Vagina (tissue), 2 donors: ENCODE data around the gene ARCN1. TPM values are rescaled to one million over a fixed set of nuclear protein-coding genes. Genes with fewer than 3 reads are reported as not detected.
A peak's percentile ranks its signal among the peaks of the same experiment; 100 is the strongest.

Source experiments
- DNase-seq, 2 donors: peaks; one replicate each; pipeline ENCODE4 v3.0.0-alpha.2; 2017; ENCODE audit errors: extremely low spot score in 2 of 2
- H3K27ac ChIP-seq: fragments of 200-600 bp; sonication (generic); one replicate; pipeline ENCODE4 v1.5.1; 2019
- H3K27me3 ChIP-seq: fragments of 200-600 bp; sonication (generic); one replicate; pipeline ENCODE4 v1.5.1; 2019
- H3K36me3 ChIP-seq, 2 donors: fragments of 200-600 bp; sonication (generic); one replicate each; pipeline ENCODE4 v1.5.1; 2017 to 2019
- H3K4me1 ChIP-seq: fragments of 200-600 bp; sonication (generic); one replicate; pipeline ENCODE4 v1.5.1; 2019
- H3K4me3 ChIP-seq, 2 donors: fragments of 200-600 bp; sonication (generic); 1 replicate in 1 of 2; 2 replicates in 1 of 2; pipeline ENCODE4 v1.5.1; 2016 to 2019
- H3K9me3 ChIP-seq: fragments of 200-600 bp; sonication (generic); one replicate; pipeline ENCODE4 v1.5.1; 2019
- CTCF ChIP-seq, 3 experiments: fragments of 450-650 bp in 2 of 3; fragments of 200-600 bp in 1 of 3; sonication (generic) in 1 of 3; IDR thresholded peaks; one replicate each; pipeline ENCODE4 v1.5.1; 2017 to 2019; ENCODE audit warnings: antibody characterized with exemption in 3 of 3, mild to moderate bottlenecking in 2 of 3, moderate library complexity in 2 of 3
- POLR2A ChIP-seq, 2 donors: fragments of 450-650 bp; IDR thresholded peaks; one replicate each; pipeline ENCODE4 v1.6.1; 2017; ENCODE audit warnings: antibody characterized with exemption in 2 of 2, mild to moderate bottlenecking in 2 of 2, moderate library complexity in 2 of 2
- POLR2AphosphoS5 ChIP-seq, 2 donors: sonication (generic); formaldehyde crosslinking; IDR thresholded peaks; one replicate each; pipeline ENCODE4 v1.9.0; 2017; ENCODE audit warnings: antibody characterized with exemption in 2 of 2, mild to moderate bottlenecking in 2 of 2, low read depth in 1 of 2; ENCODE audit not compliant: insufficient read depth in 1 of 2
- intact Hi-C: fragments of 100-400 bp; cut with DNase I; formaldehyde crosslinking; loops from one replicate; pipeline ENCODE4 v1.15.1; 2023
- total RNA-seq: library from RNA; depleted of rRNA; stranded (reverse); fragments of >200 nt; gene quantifications from one replicate; pipeline ENCODE4 v1.2.3, GENCODE V29; 2016

Gene ARCN1
- total RNA-seq, 1 donor from 2014 or later: 78.6 TPM

DNA sequence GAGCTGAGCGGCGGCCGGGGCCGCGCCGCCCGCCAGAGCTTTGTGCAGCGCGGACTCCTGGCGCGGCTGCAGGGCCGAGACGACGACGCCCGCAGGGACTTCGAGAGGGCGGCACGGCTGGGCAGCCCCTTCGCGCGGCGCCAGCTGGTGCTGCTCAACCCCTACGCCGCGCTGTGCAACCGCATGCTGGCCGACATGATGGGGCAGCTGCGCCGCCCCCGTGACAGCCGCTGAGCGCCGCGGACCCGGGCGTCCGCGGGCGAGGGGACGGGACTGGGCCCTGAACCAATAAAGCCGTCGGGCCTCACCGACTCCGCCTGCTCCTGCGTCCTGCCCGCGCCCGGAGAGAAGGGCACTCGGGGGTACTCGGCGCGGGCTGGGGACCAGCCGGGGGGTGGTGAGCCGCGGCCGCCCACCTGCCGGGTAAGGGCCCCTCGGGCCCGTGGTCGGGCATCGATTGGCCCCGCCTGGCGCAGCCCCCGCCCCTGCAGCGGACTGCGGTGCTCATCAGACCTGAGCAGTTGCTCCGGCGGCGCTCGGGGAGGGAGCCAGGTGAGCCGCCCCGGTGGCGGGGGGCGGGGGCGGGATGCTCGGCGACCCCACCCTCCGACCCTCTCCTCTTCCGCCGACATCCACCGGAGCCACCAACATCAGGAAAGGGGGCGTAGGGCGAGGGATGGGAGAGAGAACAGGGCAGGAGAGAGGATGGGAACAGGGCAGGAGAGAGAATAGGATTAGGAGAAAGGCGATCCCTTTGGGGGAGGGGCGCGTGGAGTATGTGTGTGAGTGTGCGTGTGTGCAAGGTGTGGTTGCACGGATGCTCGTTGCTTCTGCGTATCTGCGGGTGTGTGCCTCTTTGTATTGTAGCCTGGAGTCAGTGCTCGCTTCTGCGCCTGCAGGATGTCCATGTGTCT lies 41.3 kb upstream of the ARCN1 start, which contains the start of gene TMEM25:
Gene TMEM25, plus strand, starts transcription at position 510 of the 914 bp plus-strand sequence. CDS start 610 bp downstream, outside the sequence.
- Histone ChIP-seq H3K9me3 (no peaks in the 10 kb centered on the region), H3K4me3 (peak within 1 kb of the TSS; percentile 84 to 86), H3K27me3 (no peaks in the 10 kb centered on the region), H3K27ac (peak within 1 kb of the TSS; percentile 77), H3K4me1 (peaks cover 34% of the 10 kb centered on the region), H3K36me3 (no peaks in the 10 kb centered on the region)
- no peak for DNase-seq
- intact Hi-C loops: no loop called here
- TF ChIP-seq POLR2A (IDR thresholded peaks at IDR 0.05) (no peak), CTCF (IDR thresholded peaks at IDR 0.05) (no peak), POLR2AphosphoS5 (IDR thresholded peaks at IDR 0.05; ENCODE audit: insufficient read depth in 1 of 2, low read depth in 1 of 2) (peak in 1 of 2 donors; percentile 30)

GRCh38 chr11:118531597-118532084 lies 40.6 kb upstream of the ARCN1 start:
- TF ChIP-seq POLR2A (IDR thresholded peaks at IDR 0.05): no peak
- no peak for TF ChIP-seq POLR2AphosphoS5 (IDR thresholded peaks at IDR 0.05; ENCODE audit: insufficient read depth in 1 of 2, low read depth in 1 of 2)
- TF ChIP-seq CTCF (IDR thresholded peaks at IDR 0.05): no peak
- H3K36me3 ChIP-seq: no peaks in the 10 kb centered on the region
- no peak for DNase-seq
- H3K9me3 ChIP-seq: no peaks in the 10 kb centered on the region
- peaks cover 34% of the 10 kb centered on the region for H3K4me1 ChIP-seq
- H3K27me3 ChIP-seq: no peaks in the 10 kb centered on the region
- intact Hi-C loops: no loop called here
- H3K27ac ChIP-seq: peak overlapping the region; percentile 77
- peak overlapping the region; percentile 84 to 86 for H3K4me3 ChIP-seq

DNA sequence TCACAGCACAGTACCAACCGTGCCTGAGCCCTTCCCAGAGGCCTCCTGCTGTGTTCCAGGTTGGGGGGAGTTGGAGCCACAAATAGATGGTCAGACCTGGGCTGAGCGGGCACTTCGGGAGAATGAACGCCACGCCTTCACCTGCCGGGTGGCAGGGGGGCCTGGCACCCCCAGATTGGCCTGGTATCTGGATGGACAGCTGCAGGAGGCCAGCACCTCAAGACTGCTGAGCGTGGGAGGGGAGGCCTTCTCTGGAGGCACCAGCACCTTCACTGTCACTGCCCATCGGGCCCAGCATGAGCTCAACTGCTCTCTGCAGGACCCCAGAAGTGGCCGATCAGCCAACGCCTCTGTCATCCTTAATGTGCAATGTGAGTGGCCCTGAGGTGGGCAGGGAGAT lies 40.1 kb upstream of the ARCN1 start:
- no peaks in the 10 kb centered on the region for H3K36me3 ChIP-seq
- intact Hi-C loops: no loop called here
- H3K9me3 ChIP-seq: no peaks in the 10 kb centered on the region
- no peak overlapping the region for H3K4me3 ChIP-seq
- peaks cover 34% of the 10 kb centered on the region for H3K4me1 ChIP-seq
- H3K27me3 ChIP-seq: no peaks in the 10 kb centered on the region
- no peak for DNase-seq
- TF ChIP-seq POLR2A (IDR thresholded peaks at IDR 0.05) (no peak), CTCF (IDR thresholded peaks at IDR 0.05) (no peak), POLR2AphosphoS5 (IDR thresholded peaks at IDR 0.05; ENCODE audit: insufficient read depth in 1 of 2, low read depth in 1 of 2) (no peak)
- H3K27ac ChIP-seq: no peak overlapping the region

DNA sequence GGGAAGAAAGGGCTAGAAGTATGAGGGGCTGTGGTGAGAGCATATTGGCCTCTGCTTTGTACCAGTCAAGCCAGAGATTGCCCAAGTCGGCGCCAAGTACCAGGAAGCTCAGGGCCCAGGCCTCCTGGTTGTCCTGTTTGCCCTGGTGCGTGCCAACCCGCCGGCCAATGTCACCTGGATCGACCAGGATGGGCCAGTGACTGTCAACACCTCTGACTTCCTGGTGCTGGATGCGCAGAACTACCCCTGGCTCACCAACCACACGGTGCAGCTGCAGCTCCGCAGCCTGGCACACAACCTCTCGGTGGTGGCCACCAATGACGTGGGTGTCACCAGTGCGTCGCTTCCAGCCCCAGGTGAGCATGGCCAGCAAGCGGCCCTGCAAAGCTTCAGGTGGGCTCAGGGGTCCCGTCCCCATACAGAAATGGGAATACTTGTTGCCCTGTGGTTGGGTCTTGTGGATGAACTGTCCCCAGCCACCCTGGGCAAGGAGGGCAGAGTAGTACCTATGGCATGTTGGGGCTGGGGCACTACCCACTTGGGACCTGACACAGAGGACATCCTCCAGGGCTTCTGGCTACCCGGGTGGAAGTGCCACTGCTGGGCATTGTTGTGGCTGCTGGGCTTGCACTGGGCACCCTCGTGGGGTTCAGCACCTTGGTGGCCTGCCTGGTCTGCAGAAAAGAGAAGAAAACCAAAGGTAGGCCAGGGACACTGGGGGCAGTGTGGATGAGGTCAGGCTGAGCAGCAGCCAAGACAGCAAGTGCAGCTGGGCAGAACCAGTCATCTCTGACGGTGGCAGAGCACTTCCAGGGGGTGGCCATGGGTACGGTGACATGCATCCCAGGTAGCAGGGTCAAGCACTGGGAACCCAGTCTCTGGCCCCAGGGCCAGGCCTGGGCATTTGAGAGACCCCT lies 39.1 kb upstream of the ARCN1 start:
- intact Hi-C loops: no loop called here

More for the DNA sequence above, 39.1 kb upstream of the ARCN1 start:
- no peak for DNase-seq
- TF ChIP-seq POLR2A (IDR thresholded peaks at IDR 0.05): no peak
- no peak for TF ChIP-seq CTCF (IDR thresholded peaks at IDR 0.05)
- TF ChIP-seq POLR2AphosphoS5 (IDR thresholded peaks at IDR 0.05; ENCODE audit: insufficient read depth in 1 of 2, low read depth in 1 of 2): no peak
- no peak overlapping the region for H3K27ac ChIP-seq
- H3K4me3 ChIP-seq: no peak overlapping the region
- H3K9me3 ChIP-seq: no peaks in the 10 kb centered on the region
- H3K36me3 ChIP-seq: no peaks in the 10 kb centered on the region
- H3K4me1 ChIP-seq: peaks cover 34% of the 10 kb centered on the region
- H3K27me3 ChIP-seq: no peaks in the 10 kb centered on the region
